ENCODE measurements around the gene AFAP1L2. TPM values are rescaled to one million over a fixed set of nuclear protein-coding genes. Genes with fewer than 3 reads are reported as not detected.

Gene AFAP1L2
- total RNA-seq, 2 donors from 2014 or later, result 1.3 to 8.8 TPM

DNA sequence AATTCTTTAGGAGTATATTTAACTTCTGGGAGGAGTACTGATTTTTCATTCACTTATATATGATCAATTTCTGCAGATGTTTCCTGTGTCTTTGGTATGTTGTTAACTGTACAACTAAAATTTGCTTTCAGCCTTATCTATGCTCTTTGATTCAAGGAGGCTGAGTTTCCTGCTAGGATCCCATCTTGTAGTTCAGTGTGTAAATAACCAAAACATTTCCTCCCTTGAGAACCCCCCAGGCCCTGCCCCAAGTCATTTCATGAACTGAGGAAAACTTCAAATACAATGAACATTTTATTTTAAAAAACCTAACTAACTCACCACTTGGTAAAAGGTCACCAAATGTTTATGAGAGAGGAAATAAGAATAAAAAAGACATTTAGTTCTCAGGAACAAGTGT lies 109.8 kb downstream of the AFAP1L2 start:
- Mint-ChIP-seq H3K4me3 (no peak overlapping the region), H3K27me3 (no peaks in the 10 kb centered on the region), H3K36me3 (peaks cover 21% of the 10 kb centered on the region), H3K4me1 (ENCODE audit: low read depth in 2 of 2) (no peaks in the 10 kb centered on the region), H3K27ac (no peak overlapping the region), H3K9me3 (peaks cover 7% of the 10 kb centered on the region)
- no peak for DNase-seq (ENCODE audit: low spot score)
- no peak for ATAC-seq

DNA sequence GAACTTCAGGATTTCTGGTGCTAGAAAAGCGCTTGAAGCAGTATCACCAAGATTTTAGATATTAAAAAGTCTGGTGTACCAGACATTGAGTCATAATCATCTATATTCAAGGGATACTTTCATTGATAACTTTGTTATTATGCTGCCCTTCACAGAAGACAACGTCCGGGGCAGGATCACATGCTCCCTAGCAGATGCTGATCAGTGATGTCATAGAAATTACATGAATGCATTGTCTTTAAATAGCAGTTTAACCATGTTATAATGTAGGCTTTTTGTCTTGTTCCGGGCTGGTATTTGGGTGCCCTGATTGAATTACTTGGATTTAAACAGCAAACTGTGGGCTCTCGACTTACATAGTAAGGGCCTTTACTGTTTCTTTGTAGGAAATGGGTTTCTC lies 111.2 kb downstream of the AFAP1L2 start:
- Mint-ChIP-seq H3K27me3 (no peaks in the 10 kb centered on the region), H3K27ac (no peak overlapping the region), H3K36me3 (peaks cover 21% of the 10 kb centered on the region), H3K9me3 (peaks cover 7% of the 10 kb centered on the region), H3K4me1 (ENCODE audit: low read depth in 2 of 2) (no peaks in the 10 kb centered on the region), H3K4me3 (no peak overlapping the region)
- DNase-seq (ENCODE audit: low spot score) (no peak), ATAC-seq (no peak)

DNA sequence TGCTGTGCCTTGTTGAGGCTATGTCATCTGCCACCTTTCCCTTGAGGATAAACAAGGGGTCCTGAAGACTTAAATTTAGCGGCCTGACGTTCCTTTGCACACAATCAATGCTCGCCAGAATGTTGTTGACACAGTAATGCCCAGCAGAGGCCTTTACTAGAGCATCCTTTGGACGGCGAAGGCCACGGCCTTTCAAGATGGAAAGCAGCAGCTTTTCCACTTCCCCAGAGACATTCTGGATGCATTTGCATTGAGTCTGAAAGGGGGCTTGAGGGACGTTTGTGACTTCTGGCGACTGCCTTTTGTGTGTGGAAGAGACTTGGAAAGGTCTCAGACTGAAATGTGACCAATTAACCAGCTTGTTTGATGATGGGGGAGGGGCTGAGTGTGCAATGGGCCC lies 112.8 kb downstream of the AFAP1L2 start:
- H3K27ac Mint-ChIP-seq, result no peak overlapping the region
- DNase-seq (ENCODE audit: low spot score), result no peak
- no peak for ATAC-seq
- peaks cover 7% of the 10 kb centered on the region for H3K9me3 Mint-ChIP-seq
- peaks cover 21% of the 10 kb centered on the region for H3K36me3 Mint-ChIP-seq
- no peak overlapping the region for H3K4me3 Mint-ChIP-seq
- H3K4me1 Mint-ChIP-seq (ENCODE audit: low read depth in 2 of 2), result no peaks in the 10 kb centered on the region
- H3K27me3 Mint-ChIP-seq, result no peaks in the 10 kb centered on the region

DNA sequence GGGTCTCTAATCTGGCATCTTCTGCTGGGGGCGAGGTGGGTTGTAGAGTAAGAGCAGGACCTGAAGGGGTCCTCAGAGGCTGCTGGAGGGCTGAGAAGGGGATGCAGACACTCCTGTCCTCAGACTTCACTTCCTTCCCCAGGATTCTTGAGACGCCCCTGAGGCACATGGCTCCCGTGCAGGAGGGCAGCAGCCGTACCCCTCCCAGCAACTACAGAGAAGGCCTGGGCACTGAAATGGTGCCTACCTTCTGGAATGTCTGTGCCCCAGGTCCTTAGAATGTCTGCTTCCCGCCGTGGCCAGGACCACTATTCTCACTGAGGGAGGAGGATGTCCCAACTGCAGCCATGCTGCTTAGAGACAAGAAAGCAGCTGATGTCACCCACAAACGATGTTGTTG lies 113.2 kb downstream of the AFAP1L2 start:
- DNase-seq (ENCODE audit: low spot score) (no peak), ATAC-seq (no peak)
- Mint-ChIP-seq H3K27ac (no peak overlapping the region), H3K36me3 (peaks cover 18% of the 10 kb centered on the region), H3K27me3 (no peaks in the 10 kb centered on the region), H3K4me3 (no peak overlapping the region), H3K9me3 (peaks cover 4% of the 10 kb centered on the region), H3K4me1 (ENCODE audit: low read depth in 2 of 2) (no peaks in the 10 kb centered on the region)

DNA sequence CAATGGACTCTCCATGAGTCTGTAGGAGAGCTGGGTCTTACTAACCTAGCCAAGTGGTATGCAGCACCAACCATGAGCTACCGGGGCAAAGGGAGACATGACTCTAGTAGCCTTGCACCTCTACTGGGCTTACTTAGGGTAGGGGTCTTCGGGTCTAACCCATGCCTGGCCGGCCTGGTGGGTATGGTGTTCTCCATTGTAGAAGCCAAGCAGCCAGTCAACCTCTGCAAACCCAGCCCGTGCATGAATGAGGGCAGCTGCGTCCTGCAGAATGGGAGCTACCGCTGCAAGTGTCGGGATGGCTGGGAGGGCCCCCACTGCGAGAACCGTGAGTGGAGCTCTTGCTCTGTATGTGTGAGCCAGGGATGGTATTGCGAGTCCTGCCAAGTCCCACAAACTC lies 114.3 kb downstream of the AFAP1L2 start:
- Mint-ChIP-seq H3K27me3 (no peaks in the 10 kb centered on the region), H3K36me3 (peaks cover 7% of the 10 kb centered on the region), H3K4me1 (ENCODE audit: low read depth in 2 of 2) (no peaks in the 10 kb centered on the region), H3K4me3 (no peak overlapping the region), H3K9me3 (no peaks in the 10 kb centered on the region), H3K27ac (no peak overlapping the region)
- DNase-seq (ENCODE audit: low spot score) (no peak), ATAC-seq (no peak)

DNA sequence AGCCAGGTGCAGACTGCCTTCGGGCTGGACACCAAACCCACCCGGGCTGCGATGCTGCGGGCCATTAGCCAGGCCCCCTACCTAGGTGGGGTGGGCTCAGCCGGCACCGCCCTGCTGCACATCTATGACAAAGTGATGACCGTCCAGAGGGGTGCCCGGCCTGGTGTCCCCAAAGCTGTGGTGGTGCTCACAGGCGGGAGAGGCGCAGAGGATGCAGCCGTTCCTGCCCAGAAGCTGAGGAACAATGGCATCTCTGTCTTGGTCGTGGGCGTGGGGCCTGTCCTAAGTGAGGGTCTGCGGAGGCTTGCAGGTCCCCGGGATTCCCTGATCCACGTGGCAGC lies 115.2 kb downstream of the AFAP1L2 start:
- H3K4me1 Mint-ChIP-seq (ENCODE audit: low read depth in 2 of 2), result no peaks in the 10 kb centered on the region
- H3K36me3 Mint-ChIP-seq, result no peaks in the 10 kb centered on the region
- H3K9me3 Mint-ChIP-seq, result no peaks in the 10 kb centered on the region
- peak; percentile 10 to 46 for ATAC-seq
- no peak for DNase-seq (ENCODE audit: low spot score)
- no peaks in the 10 kb centered on the region for H3K27me3 Mint-ChIP-seq
- no peak overlapping the region for H3K27ac Mint-ChIP-seq
- no peak overlapping the region for H3K4me3 Mint-ChIP-seq

DNA sequence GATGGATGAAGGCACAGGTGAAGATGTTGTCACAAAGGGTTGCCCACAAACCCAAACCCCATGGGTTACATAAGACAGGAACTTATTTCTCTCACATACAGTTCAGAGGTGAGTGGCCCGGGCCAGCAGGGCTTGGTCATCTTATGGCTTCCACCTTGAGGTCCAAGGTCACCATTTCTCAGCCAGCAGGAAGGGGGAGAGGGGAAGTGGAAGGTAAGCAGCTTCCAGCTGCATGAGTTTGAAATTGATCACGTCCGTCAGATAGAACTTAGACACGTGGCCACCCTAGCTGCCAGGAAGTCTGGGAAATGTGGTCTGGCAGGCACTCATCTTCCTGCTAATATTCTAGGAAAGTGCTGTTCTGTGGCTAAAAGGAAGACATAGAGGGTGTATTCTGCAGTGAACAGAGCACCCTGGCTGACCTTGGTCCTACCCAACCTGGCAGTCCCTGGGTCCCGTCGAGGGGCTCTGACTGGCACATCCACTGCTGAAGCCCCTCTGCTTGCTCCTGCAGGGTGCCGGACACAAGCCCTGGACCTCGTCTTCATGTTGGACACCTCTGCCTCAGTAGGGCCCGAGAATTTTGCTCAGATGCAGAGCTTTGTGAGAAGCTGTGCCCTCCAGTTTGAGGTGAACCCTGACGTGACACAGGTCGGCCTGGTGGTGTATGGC lies 115.7 kb downstream of the AFAP1L2 start:
- peak; percentile 6 to 7 for ATAC-seq
- no peaks in the 10 kb centered on the region for H3K4me1 Mint-ChIP-seq (ENCODE audit: low read depth in 2 of 2)
- no peaks in the 10 kb centered on the region for H3K27me3 Mint-ChIP-seq
- no peak for DNase-seq (ENCODE audit: low spot score)
- no peaks in the 10 kb centered on the region for H3K36me3 Mint-ChIP-seq
- H3K27ac Mint-ChIP-seq, result no peak overlapping the region
- H3K9me3 Mint-ChIP-seq, result no peaks in the 10 kb centered on the region
- H3K4me3 Mint-ChIP-seq, result no peak overlapping the region

DNA sequence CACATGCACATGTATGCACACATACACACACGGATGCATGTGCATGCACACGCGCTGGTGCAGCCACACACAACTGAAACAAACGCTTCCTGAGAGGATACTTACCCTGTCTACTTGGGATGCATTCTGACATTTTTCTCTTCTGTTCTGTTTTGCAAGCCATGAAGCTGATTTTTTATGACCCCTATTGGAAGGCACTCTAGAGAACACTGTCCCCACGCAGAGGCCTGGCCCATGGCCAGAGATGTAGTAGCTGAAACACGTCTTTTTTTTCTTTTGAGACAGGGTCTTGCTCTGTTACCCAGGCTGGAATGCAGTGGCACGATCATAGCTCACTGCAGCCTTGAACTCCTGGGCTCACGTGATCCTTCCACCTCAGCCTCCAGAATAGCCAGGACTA lies 117.4 kb downstream of the AFAP1L2 start:
- no peaks in the 10 kb centered on the region for H3K27me3 Mint-ChIP-seq
- H3K4me3 Mint-ChIP-seq, result no peak overlapping the region
- ATAC-seq, result no peak
- no peaks in the 10 kb centered on the region for H3K36me3 Mint-ChIP-seq
- H3K4me1 Mint-ChIP-seq (ENCODE audit: low read depth in 2 of 2), result no peaks in the 10 kb centered on the region
- DNase-seq (ENCODE audit: low spot score), result no peak
- H3K27ac Mint-ChIP-seq, result no peak overlapping the region
- no peaks in the 10 kb centered on the region for H3K9me3 Mint-ChIP-seq

DNA sequence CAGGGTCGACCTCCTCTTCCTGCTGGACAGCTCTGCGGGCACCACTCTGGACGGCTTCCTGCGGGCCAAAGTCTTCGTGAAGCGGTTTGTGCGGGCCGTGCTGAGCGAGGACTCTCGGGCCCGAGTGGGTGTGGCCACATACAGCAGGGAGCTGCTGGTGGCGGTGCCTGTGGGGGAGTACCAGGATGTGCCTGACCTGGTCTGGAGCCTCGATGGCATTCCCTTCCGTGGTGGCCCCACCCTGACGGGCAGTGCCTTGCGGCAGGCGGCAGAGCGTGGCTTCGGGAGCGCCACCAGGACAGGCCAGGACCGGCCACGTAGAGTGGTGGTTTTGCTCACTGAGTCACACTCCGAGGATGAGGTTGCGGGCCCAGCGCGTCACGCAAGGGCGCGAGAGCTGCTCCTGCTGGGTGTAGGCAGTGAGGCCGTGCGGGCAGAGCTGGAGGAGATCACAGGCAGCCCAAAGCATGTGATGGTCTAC lies 118.3 kb downstream of the AFAP1L2 start:
- H3K4me1 Mint-ChIP-seq (ENCODE audit: low read depth in 2 of 2), result no peaks in the 10 kb centered on the region
- no peaks in the 10 kb centered on the region for H3K36me3 Mint-ChIP-seq
- ATAC-seq (no peak), DNase-seq (ENCODE audit: low spot score) (no peak)
- no peaks in the 10 kb centered on the region for H3K27me3 Mint-ChIP-seq
- H3K4me3 Mint-ChIP-seq, result no peak overlapping the region
- no peak overlapping the region for H3K27ac Mint-ChIP-seq
- no peaks in the 10 kb centered on the region for H3K9me3 Mint-ChIP-seq

DNA sequence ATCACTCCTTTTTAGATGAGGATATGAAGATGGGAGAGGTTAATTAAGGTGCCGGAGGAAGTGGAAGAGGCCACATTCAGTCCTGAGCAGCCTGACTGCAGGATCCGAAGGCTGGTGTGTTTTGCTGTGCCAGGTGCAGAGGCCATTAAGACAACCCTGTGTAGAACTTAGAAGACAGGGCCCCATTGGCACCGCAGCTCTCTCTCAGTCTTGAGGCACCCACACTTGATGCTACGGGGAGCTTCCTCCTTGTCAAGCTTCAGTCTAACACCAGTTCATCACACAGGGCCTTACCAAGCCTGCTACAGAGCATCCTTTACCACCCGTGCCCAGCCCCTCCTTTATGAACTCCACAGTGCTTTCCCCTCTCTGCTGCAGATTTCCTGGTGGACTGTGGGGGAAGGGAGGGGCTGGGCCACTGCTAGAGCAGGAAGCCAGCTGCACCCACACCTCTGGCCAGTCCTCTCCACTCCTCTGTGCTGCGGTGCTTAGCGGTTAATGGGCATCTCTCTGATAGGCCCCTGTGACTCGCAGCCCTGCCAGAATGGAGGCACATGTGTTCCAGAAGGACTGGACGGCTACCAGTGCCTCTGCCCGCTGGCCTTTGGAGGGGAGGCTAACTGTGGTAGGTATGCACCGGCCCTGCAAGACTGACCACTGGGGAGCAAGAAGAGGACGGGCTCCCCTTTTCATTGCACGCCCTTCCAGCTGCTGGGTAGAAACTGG lies 119.8 kb downstream of the AFAP1L2 start:
- Mint-ChIP-seq H3K27me3 (no peaks in the 10 kb centered on the region), H3K9me3 (no peaks in the 10 kb centered on the region)

DNA sequence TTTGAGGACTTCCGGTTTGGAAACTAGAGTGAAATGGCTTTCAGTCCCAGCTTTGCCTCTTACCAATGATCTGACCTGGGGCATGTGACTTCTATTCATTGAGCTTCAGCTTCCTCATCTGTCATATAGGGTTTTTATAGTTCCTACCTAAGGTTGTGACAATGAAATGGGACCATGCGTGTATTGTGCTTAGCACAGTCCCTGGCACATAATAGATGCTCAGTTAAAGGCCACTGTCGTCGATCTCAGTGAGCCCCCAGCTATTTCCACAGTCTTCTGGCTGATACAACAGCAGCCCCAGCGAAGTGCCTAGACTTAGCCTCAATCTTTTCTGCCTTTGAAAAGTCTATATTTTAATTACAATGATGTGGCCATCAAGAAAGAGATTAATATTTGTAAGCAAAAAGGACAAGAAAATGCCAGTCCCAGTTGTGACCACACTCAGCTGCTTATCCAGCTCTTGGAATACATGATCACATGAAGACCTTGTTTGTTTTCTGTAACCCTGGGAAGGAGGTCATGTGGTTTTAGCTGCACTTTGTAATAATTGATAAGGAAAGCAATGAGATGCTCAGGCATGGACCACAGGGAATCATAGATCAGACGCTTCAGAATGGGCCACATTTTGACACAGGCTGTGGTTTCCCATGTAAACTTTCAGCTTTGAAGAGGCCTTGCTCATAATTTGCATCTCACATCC lies 120.6 kb downstream of the AFAP1L2 start:
- Mint-ChIP-seq H3K9me3 (no peaks in the 10 kb centered on the region), H3K4me3 (no peak overlapping the region), H3K27ac (no peak overlapping the region), H3K27me3 (no peaks in the 10 kb centered on the region), H3K4me1 (ENCODE audit: low read depth in 2 of 2) (no peaks in the 10 kb centered on the region), H3K36me3 (no peaks in the 10 kb centered on the region)
- ATAC-seq (no peak), DNase-seq (ENCODE audit: low spot score) (no peak)

More for the DNA sequence above, 119.8 kb downstream of the AFAP1L2 start:
- H3K4me3 Mint-ChIP-seq, result no peak overlapping the region
- no peak for DNase-seq (ENCODE audit: low spot score)
- H3K27ac Mint-ChIP-seq, result no peak overlapping the region
- H3K36me3 Mint-ChIP-seq, result no peaks in the 10 kb centered on the region
- ATAC-seq, result no peak
- no peaks in the 10 kb centered on the region for H3K4me1 Mint-ChIP-seq (ENCODE audit: low read depth in 2 of 2)

DNA sequence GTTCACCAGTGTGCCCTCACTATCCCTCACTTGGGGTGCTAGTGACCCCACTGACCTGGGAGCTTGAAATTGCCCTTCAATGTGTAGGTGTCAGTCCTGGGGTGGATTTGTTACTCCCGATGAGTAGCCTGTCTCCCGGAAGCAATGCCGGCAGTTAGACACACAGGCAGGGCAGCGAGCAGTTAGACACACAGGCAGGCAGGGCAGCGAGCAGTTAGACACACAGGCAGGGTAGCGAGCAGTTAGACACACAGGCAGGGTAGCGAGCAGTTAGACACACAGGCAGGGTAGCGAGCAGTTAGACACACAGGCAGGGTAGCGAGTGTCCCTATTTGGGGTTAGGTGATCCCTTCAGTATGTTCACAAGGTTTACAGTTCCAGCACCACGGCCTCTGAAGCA lies 121.2 kb downstream of the AFAP1L2 start:
- ATAC-seq (no peak), DNase-seq (ENCODE audit: low spot score) (no peak)
- H3K27me3 Mint-ChIP-seq, result peaks cover 0 to 2% of the 10 kb centered on the region in 2 donors
- H3K36me3 Mint-ChIP-seq, result no peaks in the 10 kb centered on the region
- H3K4me3 Mint-ChIP-seq, result no peak overlapping the region
- H3K27ac Mint-ChIP-seq, result no peak overlapping the region
- no peaks in the 10 kb centered on the region for H3K9me3 Mint-ChIP-seq
- no peaks in the 10 kb centered on the region for H3K4me1 Mint-ChIP-seq (ENCODE audit: low read depth in 2 of 2)

DNA sequence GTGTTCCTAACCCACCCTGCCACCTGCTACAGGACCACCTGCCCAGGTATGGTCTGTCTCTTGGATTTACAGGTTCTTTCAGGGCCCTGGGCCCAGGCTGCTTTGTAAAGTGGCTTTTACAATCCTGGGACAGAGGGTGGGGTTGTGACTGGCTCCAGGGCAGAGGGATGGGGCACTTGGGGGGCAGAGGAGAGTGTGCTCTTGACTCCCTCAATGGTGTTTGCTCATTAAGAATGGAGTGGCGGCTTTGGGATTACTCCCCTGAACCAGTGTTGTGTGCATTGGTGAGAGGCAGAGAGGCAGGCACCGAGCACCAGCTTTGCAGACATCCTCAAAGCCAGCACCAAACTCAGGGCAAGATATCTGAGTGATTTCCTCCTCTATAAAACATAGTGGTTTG lies 121.8 kb downstream of the AFAP1L2 start:
- Mint-ChIP-seq H3K36me3 (no peaks in the 10 kb centered on the region), H3K4me1 (ENCODE audit: low read depth in 2 of 2) (no peaks in the 10 kb centered on the region), H3K4me3 (no peak overlapping the region), H3K9me3 (no peaks in the 10 kb centered on the region), H3K27ac (no peak overlapping the region), H3K27me3 (peaks cover 0 to 2% of the 10 kb centered on the region in 2 donors)
- no peak for ATAC-seq
- no peak for DNase-seq (ENCODE audit: low spot score)

DNA sequence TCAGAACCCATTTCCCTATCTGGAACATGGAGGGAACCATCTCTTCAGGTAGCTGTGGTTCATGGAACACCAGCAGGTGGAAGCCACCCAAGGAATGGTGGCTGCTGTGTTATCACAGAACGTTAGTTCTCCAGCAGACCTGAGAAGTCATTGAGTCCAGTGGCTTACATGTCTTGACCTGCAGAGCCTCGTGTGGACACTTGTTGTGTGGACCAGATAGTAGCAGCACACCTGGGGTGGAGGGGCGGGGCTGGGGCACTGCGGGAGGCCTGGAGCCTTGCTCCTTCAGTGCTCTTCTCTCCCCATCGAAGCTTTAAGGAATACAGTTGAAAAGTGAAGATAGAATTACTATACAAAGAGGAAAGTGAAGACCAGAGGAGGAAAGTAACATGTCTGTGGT lies 122.8 kb downstream of the AFAP1L2 start:
- ATAC-seq (no peak), DNase-seq (ENCODE audit: low spot score) (no peak)
- Mint-ChIP-seq H3K4me1 (ENCODE audit: low read depth in 2 of 2) (no peaks in the 10 kb centered on the region), H3K27me3 (peaks cover 0 to 2% of the 10 kb centered on the region in 2 donors), H3K4me3 (no peak overlapping the region), H3K27ac (no peak overlapping the region), H3K9me3 (no peaks in the 10 kb centered on the region), H3K36me3 (no peaks in the 10 kb centered on the region)
